Suppressor macrophage treated with lipopolysaccharide for 1 hour (primary cell): ENCODE data around the gene ZNF444.
"Not testable (repeated sequence)": the region's sequence is repeated elsewhere in the genome, so short reads cannot be mapped to it uniquely, and the experiment has no call there.

Experiments
- DNase-seq, 3 donors: peaks; one replicate each; pipeline ENCODE4 v3.0.0-alpha.2; 2020 to 2022

Gene ZNF444

GRCh38 chr19:56191115-56191514, 50.0 kb downstream of the ZNF444 start:
- DNase-seq: no peak

- DNase-seq: no peak
Measured at GRCh38 chr19:56191711-56192110, 50.6 kb downstream of the ZNF444 start.

- no peak for DNase-seq
Measured at GRCh38 chr19:56193981-56194640, 53.0 kb downstream of the ZNF444 start.

GRCh38 chr19:56197646-56198045, 56.6 kb downstream of the ZNF444 start, which contains the start of gene ZSCAN5B:
Gene ZSCAN5B (minus strand): TSS chr19:56197783. CDS start chr19:56193052, 4,731 bp downstream.
- not testable (repeated sequence) for DNase-seq

- no peak for DNase-seq
Measured at GRCh38 chr19:56199687-56200086, 58.6 kb downstream of the ZNF444 start.

GRCh38 chr19:56201973-56202372, 60.9 kb downstream of the ZNF444 start, which contains the start of gene ZSCAN5C:
Gene ZSCAN5C (plus strand): TSS chr19:56202273. CDS start chr19:56205914, 3,641 bp downstream.
- no peak for DNase-seq

GRCh38 chr19:56207581-56207980, 66.5 kb downstream of the ZNF444 start:
- DNase-seq: not testable (repeated sequence)

GRCh38 chr19:56209091-56209490, 68.0 kb downstream of the ZNF444 start:
- DNase-seq: no peak

GRCh38 chr19:56210036-56210435, 68.9 kb downstream of the ZNF444 start:
- DNase-seq: not testable (repeated sequence)
